Neural crest cell (in vitro differentiated cells): ENCODE data around the gene BANK1. TPM values are rescaled to one million over a fixed set of nuclear protein-coding genes. Genes with fewer than 3 reads are reported as not detected.

Experiments used
- DNase-seq: peaks from one replicate; pipeline ENCODE4 v3.0.0; 2021; ENCODE audit warnings: low read depth, mixed read lengths, low spot score
- H3K27ac Mint-ChIP-seq: one replicate; pipeline ENCODE4 v1.8.0; 2021; ENCODE audit warnings: mild to moderate bottlenecking, mixed read lengths; ENCODE audit not compliant: unreplicated experiment
- H3K27me3 Mint-ChIP-seq: 2 replicates; pipeline ENCODE4 v1.8.0; 2021; ENCODE audit warnings: low read depth, mild to moderate bottlenecking, mixed read lengths
- H3K36me3 Mint-ChIP-seq: 2 replicates; pipeline ENCODE4 v1.8.0; 2021; ENCODE audit warnings: low read depth, mild to moderate bottlenecking, mixed read lengths
- H3K4me1 Mint-ChIP-seq: 2 replicates; pipeline ENCODE4 v1.8.0; 2021; ENCODE audit warnings: mixed read lengths
- H3K4me3 Mint-ChIP-seq: one replicate; pipeline ENCODE4 v1.8.0; 2021; ENCODE audit warnings: mild to moderate bottlenecking, mixed read lengths
- H3K9me3 Mint-ChIP-seq: 2 replicates; pipeline ENCODE4 v1.8.0; 2021; ENCODE audit warnings: mixed read lengths
- CTCF ChIP-seq: fragments of 200-600 bp; sonication (generic); conservative IDR thresholded peaks from 2 replicates; pipeline ENCODE4 v1.5.0; 2021; ENCODE audit warnings: antibody characterized with exemption, mild to moderate bottlenecking
- total RNA-seq: library from RNA; stranded (reverse); gene quantifications from 2 replicates; pipeline ENCODE4 v1.2.1, GENCODE V29; 2021

Gene BANK1
- total RNA-seq, 1 donor from 2014 or later: 0.44 TPM

- no peak overlapping the region for H3K27ac Mint-ChIP-seq
- H3K27me3 Mint-ChIP-seq: no peaks in the 10 kb centered on the region
- H3K9me3 Mint-ChIP-seq: no peaks in the 10 kb centered on the region
- no peak for TF ChIP-seq CTCF
- no peak overlapping the region for H3K4me3 Mint-ChIP-seq
- no peak for DNase-seq
- no peaks in the 10 kb centered on the region for H3K36me3 Mint-ChIP-seq
- no peaks in the 10 kb centered on the region for H3K4me1 Mint-ChIP-seq
Observed at GRCh38 chr4:102008711-102009110, 218.2 kb downstream of the BANK1 start.

GRCh38 chr4:102022343-102022742 is 231.8 kb downstream of the BANK1 start:
- no peak overlapping the region for H3K27ac Mint-ChIP-seq
- no peaks in the 10 kb centered on the region for H3K36me3 Mint-ChIP-seq
- no peaks in the 10 kb centered on the region for H3K4me1 Mint-ChIP-seq
- no peak for TF ChIP-seq CTCF
- H3K27me3 Mint-ChIP-seq: no peaks in the 10 kb centered on the region
- no peaks in the 10 kb centered on the region for H3K9me3 Mint-ChIP-seq
- DNase-seq: no peak
- H3K4me3 Mint-ChIP-seq: no peak overlapping the region

GRCh38 chr4:102027961-102028360 is 237.4 kb downstream of the BANK1 start:
- H3K4me3 Mint-ChIP-seq: no peak overlapping the region
- no peaks in the 10 kb centered on the region for H3K27me3 Mint-ChIP-seq
- H3K36me3 Mint-ChIP-seq: no peaks in the 10 kb centered on the region
- H3K4me1 Mint-ChIP-seq: no peaks in the 10 kb centered on the region
- H3K27ac Mint-ChIP-seq: no peak overlapping the region
- peaks cover 3% of the 10 kb centered on the region for H3K9me3 Mint-ChIP-seq
- no peak for TF ChIP-seq CTCF
- DNase-seq: no peak

- Mint-ChIP-seq H3K4me3 (no peak overlapping the region), H3K27ac (no peak overlapping the region), H3K4me1 (no peaks in the 10 kb centered on the region), H3K27me3 (no peaks in the 10 kb centered on the region), H3K9me3 (peaks cover 3% of the 10 kb centered on the region), H3K36me3 (no peaks in the 10 kb centered on the region)
- no peak for DNase-seq
- no peak for TF ChIP-seq CTCF
Observed at GRCh38 chr4:102031406-102031805, 240.9 kb downstream of the BANK1 start.

GRCh38 chr4:102036016-102036415 is 245.5 kb downstream of the BANK1 start:
- no peak overlapping the region for H3K4me3 Mint-ChIP-seq
- no peak for TF ChIP-seq CTCF
- H3K9me3 Mint-ChIP-seq: no peaks in the 10 kb centered on the region
- H3K27ac Mint-ChIP-seq: no peak overlapping the region
- no peaks in the 10 kb centered on the region for H3K36me3 Mint-ChIP-seq
- DNase-seq: no peak
- no peaks in the 10 kb centered on the region for H3K4me1 Mint-ChIP-seq
- no peaks in the 10 kb centered on the region for H3K27me3 Mint-ChIP-seq
